Keratinocyte (primary cell): ENCODE data around the gene PVRIG.

Experiments used
- EZH2 ChIP-seq: IDR thresholded peaks from one replicate; pipeline ENCODE4 v1.6.1; 2012; ENCODE audit warnings: inconsistent platforms, mild to moderate bottlenecking, low read length, moderate library complexity
- TF ChIP-seq, protein P1 (sequence below), 3 experiments: IDR thresholded peaks in 1 of 3; conservative IDR thresholded peaks in 1 of 3; optimal IDR thresholded peaks in 1 of 3; 2 replicates in 2 of 3; 3 replicates in 1 of 3; pipeline versions ENCODE3 to v1.5.1; 2011; ENCODE audit warnings: low read length in 3 of 3, mild to moderate bottlenecking in 3 of 3, moderate library complexity in 2 of 3, control low read depth in 1 of 3, inconsistent platforms in 1 of 3; ENCODE audit not compliant: insufficient read depth in 2 of 3; ENCODE audit errors: extremely low read depth in 1 of 3

- TF ChIP-seq, protein P1, sequence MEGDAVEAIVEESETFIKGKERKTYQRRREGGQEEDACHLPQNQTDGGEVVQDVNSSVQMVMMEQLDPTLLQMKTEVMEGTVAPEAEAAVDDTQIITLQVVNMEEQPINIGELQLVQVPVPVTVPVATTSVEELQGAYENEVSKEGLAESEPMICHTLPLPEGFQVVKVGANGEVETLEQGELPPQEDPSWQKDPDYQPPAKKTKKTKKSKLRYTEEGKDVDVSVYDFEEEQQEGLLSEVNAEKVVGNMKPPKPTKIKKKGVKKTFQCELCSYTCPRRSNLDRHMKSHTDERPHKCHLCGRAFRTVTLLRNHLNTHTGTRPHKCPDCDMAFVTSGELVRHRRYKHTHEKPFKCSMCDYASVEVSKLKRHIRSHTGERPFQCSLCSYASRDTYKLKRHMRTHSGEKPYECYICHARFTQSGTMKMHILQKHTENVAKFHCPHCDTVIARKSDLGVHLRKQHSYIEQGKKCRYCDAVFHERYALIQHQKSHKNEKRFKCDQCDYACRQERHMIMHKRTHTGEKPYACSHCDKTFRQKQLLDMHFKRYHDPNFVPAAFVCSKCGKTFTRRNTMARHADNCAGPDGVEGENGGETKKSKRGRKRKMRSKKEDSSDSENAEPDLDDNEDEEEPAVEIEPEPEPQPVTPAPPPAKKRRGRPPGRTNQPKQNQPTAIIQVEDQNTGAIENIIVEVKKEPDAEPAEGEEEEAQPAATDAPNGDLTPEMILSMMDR (optimal IDR thresholded peaks at IDR 0.05 in 1 of 3, IDR thresholded peaks at IDR 0.05 in 1 of 3, conservative IDR thresholded peaks at IDR 0.05 in 1 of 3; ENCODE audit: extremely low read depth in 1 of 3, insufficient read depth in 2 of 3, low read length in 3 of 3): no peak
- TF ChIP-seq EZH2: no peak
These were observed 959 bp downstream of the PVRIG start for GRCh38 chr7:100220586-100221230.
